HG03066 (cell line): ENCODE data around the gene GLRA1.
"Not testable (repeated sequence)": the region's sequence is repeated elsewhere in the genome, so short reads cannot be mapped to it uniquely, and the experiment has no call there.

ENCODE experiments used
- ATAC-seq: cut with Tn5 transposase; IDR thresholded peaks from one replicate; pipeline ENCODE4 v1.9.1; 2021; ENCODE audit warnings: low read depth; ENCODE audit not compliant: unreplicated experiment

Gene GLRA1

GRCh38 chr5:151886546-151887275 lies 37.9 kb downstream of the GLRA1 start:
- ATAC-seq, result no peak

- no peak for ATAC-seq
Observed at GRCh38 chr5:151885138-151885908, 39.3 kb downstream of the GLRA1 start.

- no peak for ATAC-seq
Observed at GRCh38 chr5:151881621-151882225, 42.9 kb downstream of the GLRA1 start.

- no peak for ATAC-seq
Observed at GRCh38 chr5:151880324-151880723, 44.3 kb downstream of the GLRA1 start.

GRCh38 chr5:151873701-151874100 lies 51.0 kb downstream of the GLRA1 start:
- ATAC-seq, result no peak

- no peak for ATAC-seq
Observed at GRCh38 chr5:151872701-151873100, 52.0 kb downstream of the GLRA1 start.

GRCh38 chr5:151870820-151871219 lies 53.8 kb downstream of the GLRA1 start:
- no peak for ATAC-seq

GRCh38 chr5:151870271-151870670 lies 54.4 kb downstream of the GLRA1 start:
- no peak for ATAC-seq

GRCh38 chr5:151869843-151870242 lies 54.8 kb downstream of the GLRA1 start:
- no peak for ATAC-seq

- ATAC-seq, result no peak
Observed at GRCh38 chr5:151868451-151868850, 56.2 kb downstream of the GLRA1 start.

GRCh38 chr5:151864061-151864748 lies 60.4 kb downstream of the GLRA1 start:
- no peak for ATAC-seq

GRCh38 chr5:151863566-151863965 lies 61.1 kb downstream of the GLRA1 start:
- ATAC-seq, result no peak

GRCh38 chr5:151862811-151863472 lies 61.7 kb downstream of the GLRA1 start:
- ATAC-seq, result no peak

- ATAC-seq, result not testable (repeated sequence)
Observed at GRCh38 chr5:151860867-151861266, 63.8 kb downstream of the GLRA1 start.

GRCh38 chr5:151856861-151857260 lies 67.8 kb downstream of the GLRA1 start:
- ATAC-seq, result no peak

- ATAC-seq, result no peak
Observed at GRCh38 chr5:151855701-151856100, 69.0 kb downstream of the GLRA1 start.

- no peak for ATAC-seq
Observed at GRCh38 chr5:151847871-151848270, 76.8 kb downstream of the GLRA1 start.

- ATAC-seq, result no peak
Observed at GRCh38 chr5:151846765-151847164, 77.9 kb downstream of the GLRA1 start.

- ATAC-seq, result not testable (repeated sequence)
Observed at GRCh38 chr5:151832843-151833242, 91.8 kb downstream of the GLRA1 start.

- no peak for ATAC-seq
Observed at GRCh38 chr5:151829370-151829769, 95.3 kb downstream of the GLRA1 start.
